HG03064 (cell line): ENCODE data around the gene COX7A2L.

Experiments used
- ATAC-seq: cut with Tn5 transposase; IDR thresholded peaks from one replicate; pipeline ENCODE4 v1.9.1; 2021; ENCODE audit warnings: low read depth; ENCODE audit not compliant: unreplicated experiment

The COX7A2L gene

GRCh38 chr2:42321452-42322064 lies 39.5 kb downstream of the COX7A2L start:
- ATAC-seq = no peak

GRCh38 chr2:42319265-42319664 lies 41.8 kb downstream of the COX7A2L start:
- no peak for ATAC-seq

GRCh38 chr2:42317945-42318344 lies 43.1 kb downstream of the COX7A2L start:
- ATAC-seq = no peak

GRCh38 chr2:42317486-42317885 lies 43.5 kb downstream of the COX7A2L start:
- ATAC-seq = no peak

GRCh38 chr2:42316910-42317309 lies 44.1 kb downstream of the COX7A2L start:
- ATAC-seq = no peak

- no peak for ATAC-seq
Measured at GRCh38 chr2:42315844-42316470, 45.1 kb downstream of the COX7A2L start.

GRCh38 chr2:42314892-42315468 lies 46.0 kb downstream of the COX7A2L start:
- ATAC-seq = no peak

- no peak for ATAC-seq
Measured at GRCh38 chr2:42312106-42312505, 48.9 kb downstream of the COX7A2L start.

GRCh38 chr2:42310007-42310515 lies 51.0 kb downstream of the COX7A2L start:
- ATAC-seq = no peak

- no peak for ATAC-seq
Measured at GRCh38 chr2:42309366-42309765, 51.7 kb downstream of the COX7A2L start.

GRCh38 chr2:42307180-42307579 lies 53.8 kb downstream of the COX7A2L start:
- no peak for ATAC-seq

- no peak for ATAC-seq
Measured at GRCh38 chr2:42304059-42304713, 56.8 kb downstream of the COX7A2L start.

GRCh38 chr2:42303252-42303651 lies 57.8 kb downstream of the COX7A2L start:
- ATAC-seq = no peak

GRCh38 chr2:42300527-42300926 lies 60.5 kb downstream of the COX7A2L start:
- no peak for ATAC-seq
